Mammary microvascular endothelial cell (primary cell): ENCODE results near the gene LCE6A. TPM values are rescaled to one million over a fixed set of nuclear protein-coding genes. Genes with fewer than 3 reads are reported as not detected.

Experiments used
- total RNA-seq: library from RNA; depleted of rRNA; stranded (reverse); fragments of >200 nt; gene quantifications from 2 replicates; pipeline ENCODE4 v1.2.3, GENCODE V29; 2015

LCE6A gene
- total RNA-seq, result not detected in 2 replicates

GRCh38 chr1:152842556-152842955, at the start of gene LCE6A:
Gene LCE6A (plus strand): TSS chr1:152842856. CDS start chr1:152843521, 665 bp downstream.

GRCh38 chr1:152796421-152796820, 46.2 kb upstream of the LCE6A start, which contains the start of gene LCE1D:
Gene LCE1D (plus strand): TSS chr1:152796721. CDS start chr1:152797795, 1,074 bp downstream.

GRCh38 chr1:152806576-152806975, 36.1 kb upstream of the LCE6A start, which contains the start of gene LCE1C:
Gene LCE1C (minus strand): TSS chr1:152806651. CDS start chr1:152805478, 1,173 bp downstream.

GRCh38 chr1:152811671-152812070, 31.0 kb upstream of the LCE6A start, which contains the start of gene LCE1B:
Gene LCE1B (plus strand): TSS chr1:152811971. CDS start chr1:152812447, 476 bp downstream.

GRCh38 chr1:152827173-152827572, 15.5 kb upstream of the LCE6A start, which contains the start of gene LCE1A:
Gene LCE1A (plus strand): TSS chr1:152827473. CDS start chr1:152827473, 0 bp downstream.

GRCh38 chr1:152859696-152860095, 17.0 kb downstream of the LCE6A start, which contains the start of gene LCE7A:
Gene LCE7A (plus strand): TSS chr1:152859996. CDS start chr1:152860698, 702 bp downstream.

GRCh38 chr1:152878042-152878441, 35.4 kb downstream of the LCE6A start, which contains the start of gene SMCP:
Gene SMCP (plus strand): TSS chr1:152878322. CDS start chr1:152884423, 6,101 bp downstream.

Other genes with a start within 250 kb of the LCE6A start
- gene LCE3C, start 242.6 kb upstream of the LCE6A start, total RNA-seq, result not detected in 2 replicates
- gene LCE3B, start 229.0 kb upstream of the LCE6A start, total RNA-seq, result not detected in 2 replicates
- not detected in 2 replicates for gene LCE3A, start 219.8 kb upstream of the LCE6A start, total RNA-seq
- gene LCE2D, start 179.5 kb upstream of the LCE6A start, total RNA-seq, result not detected in 2 replicates
- not detected in 2 replicates for gene LCE2C, start 167.6 kb upstream of the LCE6A start, total RNA-seq
- not detected in 2 replicates for gene LCE2B, start 156.7 kb upstream of the LCE6A start, total RNA-seq
- gene LCE2A, start 144.5 kb upstream of the LCE6A start, total RNA-seq, result not detected in 2 replicates
- gene LCE4A, start 134.7 kb upstream of the LCE6A start, total RNA-seq, result not detected in 2 replicates
- not detected in 2 replicates for gene KPRP, start 84.8 kb upstream of the LCE6A start, total RNA-seq
- gene LCE1F, start 67.7 kb upstream of the LCE6A start, total RNA-seq, result not detected in 2 replicates
- gene LCE1E, start 56.6 kb upstream of the LCE6A start, total RNA-seq, result not detected in 2 replicates
- not detected in 2 replicates for gene LCE1D, start 46.1 kb upstream of the LCE6A start, total RNA-seq
- not detected in 2 replicates for gene LCE1C, start 36.2 kb upstream of the LCE6A start, total RNA-seq
- not detected in 2 replicates for gene LCE1B, start 30.9 kb upstream of the LCE6A start, total RNA-seq
- gene LCE1A, start 15.4 kb upstream of the LCE6A start, total RNA-seq, result not detected in 2 replicates
- not detected in 2 replicates for gene LCE7A, start 17.1 kb downstream of the LCE6A start, total RNA-seq
- gene SMCP, start 35.5 kb downstream of the LCE6A start, total RNA-seq, result not detected in 2 replicates
- gene IVL, start 65.7 kb downstream of the LCE6A start, total RNA-seq, result not detected in 2 replicates
- gene SPRR5, start 104.3 kb downstream of the LCE6A start, total RNA-seq, result not detected in 2 replicates
- not detected in 2 replicates for gene SPRR4, start 127.8 kb downstream of the LCE6A start, total RNA-seq
- gene SPRR1A, start 141.2 kb downstream of the LCE6A start, total RNA-seq, result not detected in 2 replicates
- not detected in 2 replicates for gene SPRR3, start 158.9 kb downstream of the LCE6A start, total RNA-seq
- not detected in 2 replicates for gene SPRR1B, start 188.3 kb downstream of the LCE6A start, total RNA-seq
- gene SPRR2D, start 198.3 kb downstream of the LCE6A start, total RNA-seq, result not detected in 2 replicates
- not detected in 2 replicates for gene SPRR2A, start 214.7 kb downstream of the LCE6A start, total RNA-seq
- not detected in 2 replicates for gene SPRR2B, start 228.8 kb downstream of the LCE6A start, total RNA-seq